ENCODE data around the gene RALGAPA2.
A peak's percentile ranks its signal among the peaks of the same experiment; 100 is the strongest.

The RALGAPA2 gene

GRCh38 chr20:20407891-20408805 is 304.3 kb downstream of the RALGAPA2 start:
- no peak overlapping the region for H3K27ac ChIP-seq
- TF ChIP-seq, protein P1, sequence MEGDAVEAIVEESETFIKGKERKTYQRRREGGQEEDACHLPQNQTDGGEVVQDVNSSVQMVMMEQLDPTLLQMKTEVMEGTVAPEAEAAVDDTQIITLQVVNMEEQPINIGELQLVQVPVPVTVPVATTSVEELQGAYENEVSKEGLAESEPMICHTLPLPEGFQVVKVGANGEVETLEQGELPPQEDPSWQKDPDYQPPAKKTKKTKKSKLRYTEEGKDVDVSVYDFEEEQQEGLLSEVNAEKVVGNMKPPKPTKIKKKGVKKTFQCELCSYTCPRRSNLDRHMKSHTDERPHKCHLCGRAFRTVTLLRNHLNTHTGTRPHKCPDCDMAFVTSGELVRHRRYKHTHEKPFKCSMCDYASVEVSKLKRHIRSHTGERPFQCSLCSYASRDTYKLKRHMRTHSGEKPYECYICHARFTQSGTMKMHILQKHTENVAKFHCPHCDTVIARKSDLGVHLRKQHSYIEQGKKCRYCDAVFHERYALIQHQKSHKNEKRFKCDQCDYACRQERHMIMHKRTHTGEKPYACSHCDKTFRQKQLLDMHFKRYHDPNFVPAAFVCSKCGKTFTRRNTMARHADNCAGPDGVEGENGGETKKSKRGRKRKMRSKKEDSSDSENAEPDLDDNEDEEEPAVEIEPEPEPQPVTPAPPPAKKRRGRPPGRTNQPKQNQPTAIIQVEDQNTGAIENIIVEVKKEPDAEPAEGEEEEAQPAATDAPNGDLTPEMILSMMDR (IDR thresholded peaks at IDR 0.05): peak; percentile 67
- no peak for TF ChIP-seq ZFX (IDR thresholded peaks at IDR 0.05; ENCODE audit: borderline replicate concordance)

- TF ChIP-seq, protein P1 (IDR thresholded peaks at IDR 0.05): no peak
- no peak for TF ChIP-seq ZFX (IDR thresholded peaks at IDR 0.05; ENCODE audit: borderline replicate concordance)
Measured at GRCh38 chr20:20406306-20406705, 306.1 kb downstream of the RALGAPA2 start.

DNA sequence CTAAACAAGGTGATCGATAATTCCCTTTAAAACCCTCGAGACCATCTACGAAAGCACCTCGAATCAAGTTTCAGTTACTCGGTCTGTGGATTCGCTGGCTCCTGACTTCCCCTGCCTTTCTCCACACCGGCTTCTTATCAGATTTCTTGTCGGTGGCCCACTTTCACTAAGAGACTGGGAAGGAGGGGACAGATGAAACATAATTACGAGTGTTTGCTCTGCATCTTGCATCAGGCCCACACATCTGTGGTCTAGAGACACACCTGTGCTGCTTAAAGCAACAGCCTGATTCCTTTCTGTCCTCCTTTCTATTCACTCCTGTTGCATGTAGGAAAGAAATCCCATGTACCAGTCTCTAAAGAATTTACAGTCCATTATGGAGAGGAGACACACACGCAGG is 306.8 kb downstream of the RALGAPA2 start:
- no peak overlapping the region for H3K27ac ChIP-seq
- no peak for TF ChIP-seq ZFX (IDR thresholded peaks at IDR 0.05; ENCODE audit: borderline replicate concordance)
- TF ChIP-seq, protein P1 (IDR thresholded peaks at IDR 0.05): no peak

More at GRCh38 chr20:20406306-20406705, 306.1 kb downstream of the RALGAPA2 start:
- H3K27ac ChIP-seq: no peak overlapping the region

- TF ChIP-seq, protein P1 (IDR thresholded peaks at IDR 0.05): no peak
- TF ChIP-seq ZFX (IDR thresholded peaks at IDR 0.05; ENCODE audit: borderline replicate concordance): no peak
- no peak overlapping the region for H3K27ac ChIP-seq
Measured at GRCh38 chr20:20404633-20405032, 307.8 kb downstream of the RALGAPA2 start.

DNA sequence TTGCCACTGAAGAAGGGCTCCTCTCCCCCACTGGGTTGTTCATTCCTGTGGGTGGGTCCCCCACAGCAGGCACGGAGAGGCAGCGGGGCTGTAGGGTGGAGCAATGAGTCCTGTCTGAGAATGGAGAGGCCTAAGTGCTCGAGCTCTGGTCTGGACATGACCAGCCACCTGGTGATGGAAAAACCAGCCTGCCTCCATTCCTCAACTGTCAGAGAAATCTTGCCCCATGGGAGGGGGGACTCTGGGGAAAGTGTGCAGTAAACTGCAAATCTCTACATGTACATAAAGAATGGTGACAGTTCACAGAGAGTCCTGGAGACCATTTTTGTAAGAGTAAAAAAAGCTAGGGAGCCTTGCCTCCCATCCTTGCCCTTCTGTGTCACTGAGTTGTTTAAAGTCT is 310.5 kb downstream of the RALGAPA2 start:
- no peak for TF ChIP-seq ZFX (IDR thresholded peaks at IDR 0.05; ENCODE audit: borderline replicate concordance)
- TF ChIP-seq, protein P1 (IDR thresholded peaks at IDR 0.05): no peak
- H3K27ac ChIP-seq: no peak overlapping the region

DNA sequence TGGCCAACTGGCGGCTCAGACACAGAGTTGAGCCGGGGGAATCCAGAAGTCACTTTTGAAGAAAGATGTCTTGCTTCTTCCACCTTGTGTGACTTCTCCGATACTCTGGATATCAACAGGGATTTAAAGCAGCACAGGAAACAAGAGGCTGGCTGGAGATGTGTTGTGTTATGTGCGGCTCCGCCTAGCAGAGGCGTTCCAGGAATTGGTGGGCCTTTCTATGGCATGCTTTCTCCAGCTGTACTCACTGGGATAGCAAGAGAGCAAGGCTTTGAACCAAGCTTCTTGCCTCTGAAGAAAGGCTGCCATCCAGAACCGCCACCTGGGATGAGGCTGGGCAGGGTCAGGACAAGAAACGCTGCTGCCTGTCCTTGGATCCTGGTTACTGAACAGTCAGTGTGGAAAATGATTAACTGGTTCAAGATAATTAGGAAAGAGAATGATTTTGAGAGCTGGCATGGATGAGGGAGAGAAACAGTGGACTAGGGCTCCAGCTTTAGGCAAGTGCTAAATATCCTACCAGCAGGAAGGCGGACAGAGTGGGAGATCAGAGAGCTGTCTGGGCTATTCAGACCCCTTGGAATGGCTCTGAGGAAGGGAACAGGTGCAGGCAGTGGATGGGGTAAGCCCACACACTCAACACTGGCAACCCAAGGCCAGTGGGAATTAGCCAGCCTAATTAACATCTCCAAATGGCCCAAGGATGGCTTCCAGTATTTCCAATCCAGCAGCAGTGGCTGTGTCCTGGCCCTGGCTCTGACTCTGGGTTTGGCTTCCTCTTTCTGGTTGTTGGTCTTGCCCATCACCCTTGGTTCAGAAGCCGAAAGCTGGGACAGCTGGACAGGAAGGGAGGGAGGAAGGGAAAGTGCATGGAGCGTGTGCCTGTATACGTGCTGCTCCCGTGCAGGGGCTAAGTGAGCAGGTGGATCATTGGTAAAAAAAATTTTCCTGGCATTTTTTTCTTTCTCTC is 312.6 kb downstream of the RALGAPA2 start:
- TF ChIP-seq ZFX (IDR thresholded peaks at IDR 0.05; ENCODE audit: borderline replicate concordance): no peak
- TF ChIP-seq, protein P1 (IDR thresholded peaks at IDR 0.05): no peak
- H3K27ac ChIP-seq: no peak overlapping the region
